EH (cell line): Measurements from ENCODE around the gene KCNJ2.

Experiments
- DNase-seq: peaks from one replicate; pipeline ENCODE4 v3.0.0-alpha.2; 2015; ENCODE audit warnings: low read depth

The KCNJ2 gene

GRCh38 chr17:70159980-70160379 lies 9.4 kb upstream of the KCNJ2 start:
- DNase-seq = no peak

- DNase-seq = no peak
Measured at GRCh38 chr17:70161519-70161918, 7.8 kb upstream of the KCNJ2 start.

- no peak for DNase-seq
Measured at GRCh38 chr17:70165383-70165782, 3.9 kb upstream of the KCNJ2 start.

GRCh38 chr17:70166615-70167014 lies 2.7 kb upstream of the KCNJ2 start:
- DNase-seq = no peak

GRCh38 chr17:70168044-70168976 lies 1.0 kb upstream of the KCNJ2 start:
- peak; percentile 44 for DNase-seq

GRCh38 chr17:70169709-70170597 lies 621 bp downstream of the KCNJ2 start:
- peak; percentile 14 for DNase-seq

- DNase-seq = no peak
Measured at GRCh38 chr17:70171159-70171558, 1.8 kb downstream of the KCNJ2 start.

- no peak for DNase-seq
Measured at GRCh38 chr17:70172449-70172848, 3.1 kb downstream of the KCNJ2 start.

- no peak for DNase-seq
Measured at GRCh38 chr17:70172923-70173322, 3.6 kb downstream of the KCNJ2 start.

GRCh38 chr17:70173681-70174080 lies 4.3 kb downstream of the KCNJ2 start:
- no peak for DNase-seq

GRCh38 chr17:70181376-70181775 lies 12.0 kb downstream of the KCNJ2 start:
- no peak for DNase-seq

GRCh38 chr17:70181866-70182265 lies 12.5 kb downstream of the KCNJ2 start:
- no peak for DNase-seq

GRCh38 chr17:70183508-70183907 lies 14.2 kb downstream of the KCNJ2 start:
- no peak for DNase-seq

- DNase-seq = no peak
Measured at GRCh38 chr17:70184207-70184606, 14.9 kb downstream of the KCNJ2 start.

GRCh38 chr17:70184770-70185169 lies 15.4 kb downstream of the KCNJ2 start:
- DNase-seq = peak; percentile 27

GRCh38 chr17:70185285-70185684 lies 16.0 kb downstream of the KCNJ2 start:
- DNase-seq = no peak

GRCh38 chr17:70187383-70187782 lies 18.1 kb downstream of the KCNJ2 start:
- no peak for DNase-seq

- no peak for DNase-seq
Measured at GRCh38 chr17:70190959-70191805, 21.9 kb downstream of the KCNJ2 start.

- DNase-seq = no peak
Measured at GRCh38 chr17:70195091-70195490, 25.8 kb downstream of the KCNJ2 start.

GRCh38 chr17:70201872-70202419 lies 32.6 kb downstream of the KCNJ2 start:
- no peak for DNase-seq

GRCh38 chr17:70202840-70203239 lies 33.5 kb downstream of the KCNJ2 start:
- DNase-seq = no peak

- no peak for DNase-seq
Measured at GRCh38 chr17:70204431-70204830, 35.1 kb downstream of the KCNJ2 start.
